Chondrocyte (in vitro differentiated cells): ENCODE results near the gene PBX1. TPM values are rescaled to one million over a fixed set of nuclear protein-coding genes. Genes with fewer than 3 reads are reported as not detected.
A peak's percentile ranks its signal among the peaks of the same experiment; 100 is the strongest.

Experiments
- DNase-seq: peaks from one replicate; pipeline ENCODE4 v3.0.0; 2021; ENCODE audit warnings: mixed read lengths, low spot score
- H3K27ac Mint-ChIP-seq: one replicate; pipeline ENCODE4 v1.8.0; 2021; ENCODE audit warnings: mild to moderate bottlenecking, moderate library complexity, mixed read lengths; ENCODE audit not compliant: unreplicated experiment
- H3K27me3 Mint-ChIP-seq: 2 replicates; pipeline ENCODE4 v1.8.0; 2021; ENCODE audit warnings: low read depth, mixed read lengths
- H3K36me3 Mint-ChIP-seq: 2 replicates; pipeline ENCODE4 v1.8.0; 2021; ENCODE audit warnings: low read depth, mixed read lengths
- H3K4me1 Mint-ChIP-seq: 2 replicates; pipeline ENCODE4 v1.8.0; 2021; ENCODE audit warnings: low read depth, mild to moderate bottlenecking, mixed read lengths
- H3K4me3 Mint-ChIP-seq: one replicate; pipeline ENCODE4 v1.8.0; 2021; ENCODE audit warnings: mild to moderate bottlenecking, moderate library complexity, mixed read lengths; ENCODE audit not compliant: unreplicated experiment
- H3K9me3 Mint-ChIP-seq: 2 replicates; pipeline ENCODE4 v1.8.0; 2021; ENCODE audit warnings: low read depth, mixed read lengths
- CTCF ChIP-seq: fragments of 200-600 bp; sonication (generic); IDR thresholded peaks from 2 replicates; pipeline ENCODE4 v1.5.0; 2021; ENCODE audit warnings: antibody characterized with exemption, mild to moderate bottlenecking, moderate library complexity
- total RNA-seq: library from RNA; stranded (reverse); gene quantifications from 3 replicates; pipeline ENCODE4 v1.2.1, GENCODE V29; 2021

Gene PBX1
- total RNA-seq, 1 donor from 2014 or later = 23.0 TPM

- Mint-ChIP-seq H3K9me3 (no peaks in the 10 kb centered on the region), H3K4me3 (no peak overlapping the region), H3K4me1 (peaks cover 18% of the 10 kb centered on the region), H3K27ac (no peak overlapping the region), H3K36me3 (peaks cover 10% of the 10 kb centered on the region), H3K27me3 (no peaks in the 10 kb centered on the region)
- no peak for DNase-seq
- TF ChIP-seq CTCF = peak; percentile 44
These were observed 264.7 kb downstream of the PBX1 start for GRCh38 chr1:164823486-164824279.

- H3K4me1 Mint-ChIP-seq = peaks cover 18% of the 10 kb centered on the region
- no peaks in the 10 kb centered on the region for H3K9me3 Mint-ChIP-seq
- no peak for DNase-seq
- H3K27me3 Mint-ChIP-seq = no peaks in the 10 kb centered on the region
- no peak overlapping the region for H3K4me3 Mint-ChIP-seq
- H3K36me3 Mint-ChIP-seq = peaks cover 10% of the 10 kb centered on the region
- no peak overlapping the region for H3K27ac Mint-ChIP-seq
- TF ChIP-seq CTCF = no peak
These were observed 265.6 kb downstream of the PBX1 start for GRCh38 chr1:164824542-164824941.

DNA sequence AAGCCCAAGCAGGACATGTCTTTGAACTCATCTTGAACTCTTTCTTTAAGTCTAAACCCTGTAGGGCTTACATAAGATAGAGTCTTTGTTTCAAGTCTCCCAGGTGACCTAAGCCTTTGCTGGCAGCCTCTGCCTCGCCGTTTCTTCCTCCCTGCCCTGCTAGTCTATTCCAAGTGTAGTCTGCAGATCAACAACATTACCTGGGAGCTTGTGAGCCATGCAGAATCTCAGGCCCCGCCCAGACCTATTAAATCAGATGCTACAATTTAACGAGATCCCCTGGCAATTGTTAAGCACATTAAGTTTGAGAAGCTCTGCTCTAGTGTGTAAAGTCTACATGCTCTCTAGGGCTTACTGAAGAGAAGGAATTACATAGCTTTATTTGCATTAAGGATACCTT lies 271.6 kb downstream of the PBX1 start:
- Mint-ChIP-seq H3K27ac (no peak overlapping the region), H3K27me3 (no peaks in the 10 kb centered on the region), H3K9me3 (no peaks in the 10 kb centered on the region), H3K36me3 (no peaks in the 10 kb centered on the region), H3K4me3 (no peak overlapping the region), H3K4me1 (no peaks in the 10 kb centered on the region)
- no peak for TF ChIP-seq CTCF
- DNase-seq = no peak

DNA sequence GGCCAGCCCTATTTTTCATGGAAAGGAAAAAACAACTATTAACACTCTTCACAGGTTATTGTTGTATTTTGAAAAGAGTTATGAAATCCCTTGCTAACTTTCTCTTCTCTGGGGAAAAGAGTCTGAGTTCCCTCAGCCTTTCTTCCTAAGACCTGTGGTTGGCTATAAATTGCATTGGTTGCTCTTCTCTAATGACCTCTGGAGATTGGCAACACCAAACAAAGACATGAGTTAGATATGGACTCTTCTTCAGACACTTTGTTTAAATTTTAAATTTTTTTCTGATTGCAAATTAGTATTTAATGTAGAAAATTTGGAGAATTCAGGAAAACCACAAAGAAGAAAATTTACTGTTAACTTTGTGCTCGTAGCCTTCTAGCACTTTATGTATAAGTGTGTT lies 275.7 kb downstream of the PBX1 start:
- H3K36me3 Mint-ChIP-seq = peaks cover 1% of the 10 kb centered on the region

GRCh38 chr1:164836614-164837018 lies 277.6 kb downstream of the PBX1 start:
- no peak for TF ChIP-seq CTCF
- H3K4me3 Mint-ChIP-seq = no peak overlapping the region
- H3K27me3 Mint-ChIP-seq = no peaks in the 10 kb centered on the region
- peaks cover 1% of the 10 kb centered on the region for H3K36me3 Mint-ChIP-seq
- no peaks in the 10 kb centered on the region for H3K9me3 Mint-ChIP-seq
- H3K4me1 Mint-ChIP-seq = no peaks in the 10 kb centered on the region
- H3K27ac Mint-ChIP-seq = no peak overlapping the region
- no peak for DNase-seq

More for the DNA sequence above, 275.7 kb downstream of the PBX1 start:
- Mint-ChIP-seq H3K4me1 (no peaks in the 10 kb centered on the region), H3K4me3 (no peak overlapping the region), H3K27me3 (no peaks in the 10 kb centered on the region), H3K27ac (no peak overlapping the region), H3K9me3 (no peaks in the 10 kb centered on the region)
- no peak for DNase-seq
- no peak for TF ChIP-seq CTCF
